ENCODE data around the gene SLC27A4. TPM values are rescaled to one million over a fixed set of nuclear protein-coding genes. Genes with fewer than 3 reads are reported as not detected.

The SLC27A4 gene
- total and polyA plus RNA-seq, 7 experiments from 2014 or later = 6.1 to 20.1 (median 10.1) TPM

DNA sequence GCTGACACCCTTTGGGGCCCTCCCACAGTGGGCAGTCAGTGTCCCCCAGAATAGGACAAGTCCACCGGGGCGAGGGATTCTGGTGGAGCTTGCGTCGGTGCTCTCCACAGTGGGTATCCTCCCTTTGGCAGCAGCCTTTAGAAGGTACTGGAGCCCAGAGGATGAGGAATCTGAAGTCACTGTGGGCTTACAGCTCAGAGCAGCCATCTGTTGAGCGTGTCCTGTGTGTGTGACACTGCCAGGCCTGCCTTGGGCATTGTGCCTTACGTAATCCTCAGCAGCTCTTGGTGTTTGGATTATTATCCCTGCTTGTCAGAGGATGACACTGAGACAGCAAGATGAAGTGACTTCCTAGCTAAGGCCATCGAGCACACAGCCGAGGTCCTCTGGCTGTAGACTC, 43.5 kb downstream of the SLC27A4 start:
- Mint-ChIP-seq H3K36me3 (peaks cover 3 to 41% (median 4%) of the 10 kb centered on the region in 5 donors), H3K4me1 (peaks cover 0 to 3% (median 0%) of the 10 kb centered on the region in 7 donors), H3K4me3 (no peak overlapping the region), H3K27me3 (no peaks in the 10 kb centered on the region), H3K27ac (no peak overlapping the region), H3K9me3 (no peaks in the 10 kb centered on the region)
- CTCF ChIA-PET = no interaction called here
- no peak for ATAC-seq
- Histone ChIP-seq H3K27ac (ENCODE audit: low read depth, low read length) (no peak overlapping the region), H3K9me3 (ENCODE audit: control insufficient read depth in 2 of 3, low read length in 3 of 3) (no peaks in the 10 kb centered on the region), H3K4me1 (ENCODE audit: control insufficient read depth in 2 of 2, insufficient read depth in 2 of 2, low read length in 2 of 2) (no peaks in the 10 kb centered on the region), H3K4me3 (ENCODE audit: low read length) (no peak overlapping the region), H3K36me3 (ENCODE audit: control insufficient read depth in 2 of 3, insufficient read depth in 3 of 3, low read length in 3 of 3) (peaks cover 12 to 93% (median 16%) of the 10 kb centered on the region in 3 experiments), H3K27me3 (ENCODE audit: control insufficient read depth in 2 of 2, insufficient read depth in 2 of 2, low read length in 2 of 2) (no peaks in the 10 kb centered on the region)
- intact Hi-C loops (cut with micrococcal nuclease) = no loop called here
- no peak for DNase-seq
- POLR2A ChIA-PET = no interaction called here

DNA sequence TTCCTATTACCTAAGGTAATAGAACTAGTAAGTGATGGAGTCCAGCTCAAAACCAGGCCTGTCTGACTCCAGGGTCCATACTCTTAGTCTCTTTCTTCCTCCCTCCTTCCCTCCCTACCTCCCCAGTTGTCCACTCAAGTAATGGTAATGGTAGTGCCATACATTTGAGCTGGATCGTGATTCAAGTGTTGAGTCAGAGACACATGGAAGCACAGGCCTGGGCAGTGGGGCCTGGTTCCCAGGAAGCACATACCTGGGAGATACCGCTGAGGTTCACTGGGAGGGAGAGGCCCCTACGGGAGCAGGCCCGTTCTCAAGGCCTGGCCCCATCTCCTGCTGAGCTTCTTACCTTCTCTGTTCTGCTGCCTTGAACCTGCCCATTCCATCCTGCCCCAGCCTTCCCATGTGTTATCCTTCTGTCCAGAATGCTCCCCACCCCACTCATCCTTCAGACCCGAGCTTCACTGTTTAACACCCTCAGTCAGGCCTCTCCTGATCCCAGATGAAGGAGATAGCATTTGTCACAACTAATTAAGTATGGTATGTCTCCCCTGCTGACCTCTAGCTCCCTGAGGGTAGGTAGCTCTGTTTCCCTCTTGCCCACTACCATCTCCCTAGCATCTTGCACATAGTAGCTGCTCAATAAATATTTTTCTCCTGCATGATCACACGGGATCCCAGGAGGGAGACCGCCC, 44.6 kb downstream of the SLC27A4 start:
- Histone ChIP-seq H3K27me3 (ENCODE audit: control insufficient read depth in 2 of 2, insufficient read depth in 2 of 2, low read length in 2 of 2) (no peaks in the 10 kb centered on the region), H3K4me3 (ENCODE audit: low read length) (no peak overlapping the region), H3K27ac (ENCODE audit: low read depth, low read length) (no peak overlapping the region), H3K9me3 (ENCODE audit: control insufficient read depth in 2 of 3, low read length in 3 of 3) (no peaks in the 10 kb centered on the region), H3K36me3 (ENCODE audit: control insufficient read depth in 2 of 3, insufficient read depth in 3 of 3, low read length in 3 of 3) (peaks cover 12 to 98% (median 24%) of the 10 kb centered on the region in 3 experiments), H3K4me1 (ENCODE audit: control insufficient read depth in 2 of 2, insufficient read depth in 2 of 2, low read length in 2 of 2) (no peaks in the 10 kb centered on the region)
- intact Hi-C loops (cut with micrococcal nuclease) = no loop called here
- Mint-ChIP-seq H3K36me3 (peaks cover 0 to 46% (median 4%) of the 10 kb centered on the region in 5 donors), H3K4me3 (no peak overlapping the region), H3K27me3 (no peaks in the 10 kb centered on the region), H3K27ac (peak overlapping the region in 1 of 9 donors; percentile 53), H3K4me1 (peaks cover 0 to 3% (median 0%) of the 10 kb centered on the region in 7 donors), H3K9me3 (no peaks in the 10 kb centered on the region)
- DNase-seq (no peak), ATAC-seq (no peak)
- ChIA-PET POLR2A (no interaction called here), CTCF (no interaction called here)

DNA sequence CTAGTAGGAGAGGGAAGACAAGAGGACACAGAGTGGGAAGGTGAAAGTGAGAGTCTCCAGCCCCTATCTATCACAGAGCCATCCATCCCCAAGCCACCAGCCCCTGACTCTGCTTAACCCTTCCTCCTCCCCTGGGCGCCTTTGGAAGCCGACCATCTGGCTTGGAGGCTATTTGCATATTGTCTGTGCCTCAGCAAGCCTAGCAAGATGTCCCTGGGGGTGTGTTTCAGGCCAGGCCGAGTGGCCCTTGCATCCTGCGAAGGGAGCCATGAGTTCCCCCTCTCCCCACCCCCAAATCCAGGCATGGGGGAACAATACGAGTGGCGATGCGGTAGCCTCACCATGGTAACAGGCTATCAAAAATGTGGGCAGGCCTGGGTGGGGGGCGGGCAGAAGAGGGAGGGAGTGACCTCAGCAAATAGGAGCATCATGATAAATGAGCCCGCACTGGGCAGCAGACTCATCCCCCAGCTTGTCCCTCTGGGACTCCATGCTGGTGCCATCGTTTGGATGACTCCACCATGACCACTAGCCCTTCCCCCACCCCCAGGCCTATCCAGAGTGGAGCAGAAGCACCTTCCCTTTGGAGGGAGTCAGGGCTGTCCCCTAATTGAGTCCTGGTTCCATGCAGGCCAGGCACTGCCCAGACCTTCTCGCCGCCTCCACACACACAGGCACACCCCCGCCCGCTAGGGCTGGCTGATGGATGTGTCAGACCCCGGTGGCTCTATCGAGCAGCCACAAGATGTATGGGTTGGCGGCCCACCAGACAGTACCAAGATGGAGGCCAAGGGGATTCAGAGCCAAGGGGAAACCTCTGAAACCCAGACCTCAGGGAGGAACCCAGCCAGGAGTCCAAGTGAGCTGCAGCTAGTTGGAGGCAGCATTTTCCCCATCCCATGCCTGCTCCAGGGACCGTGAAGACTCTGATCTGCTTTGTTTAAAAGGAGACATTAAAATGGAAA, 45.5 kb downstream of the SLC27A4 start:
- no peak for DNase-seq
- no peak for ATAC-seq
- H3K4me1 Mint-ChIP-seq = peaks cover 0 to 3% (median 0%) of the 10 kb centered on the region in 7 donors
- POLR2A ChIA-PET = no interaction called here
- H3K4me1 ChIP-seq (ENCODE audit: control insufficient read depth in 2 of 2, insufficient read depth in 2 of 2, low read length in 2 of 2) = no peaks in the 10 kb centered on the region
- intact Hi-C loops (cut with micrococcal nuclease) = no loop called here
- no peaks in the 10 kb centered on the region for H3K9me3 ChIP-seq (ENCODE audit: control insufficient read depth in 2 of 3, low read length in 3 of 3)
- CTCF ChIA-PET = no interaction called here
- peak overlapping the region in 1 of 9 donors; percentile 53 for H3K27ac Mint-ChIP-seq
- H3K36me3 Mint-ChIP-seq = peaks cover 0 to 48% (median 4%) of the 10 kb centered on the region in 5 donors
- no peak overlapping the region for H3K27ac ChIP-seq (ENCODE audit: low read depth, low read length)
- no peak overlapping the region for H3K4me3 Mint-ChIP-seq
- H3K9me3 Mint-ChIP-seq = no peaks in the 10 kb centered on the region
- no peaks in the 10 kb centered on the region for H3K27me3 ChIP-seq (ENCODE audit: control insufficient read depth in 2 of 2, insufficient read depth in 2 of 2, low read length in 2 of 2)
- no peaks in the 10 kb centered on the region for H3K27me3 Mint-ChIP-seq
- H3K4me3 ChIP-seq (ENCODE audit: low read length) = no peak overlapping the region
- peaks cover 12 to 98% (median 21%) of the 10 kb centered on the region in 3 experiments for H3K36me3 ChIP-seq (ENCODE audit: control insufficient read depth in 2 of 3, insufficient read depth in 3 of 3, low read length in 3 of 3)

DNA sequence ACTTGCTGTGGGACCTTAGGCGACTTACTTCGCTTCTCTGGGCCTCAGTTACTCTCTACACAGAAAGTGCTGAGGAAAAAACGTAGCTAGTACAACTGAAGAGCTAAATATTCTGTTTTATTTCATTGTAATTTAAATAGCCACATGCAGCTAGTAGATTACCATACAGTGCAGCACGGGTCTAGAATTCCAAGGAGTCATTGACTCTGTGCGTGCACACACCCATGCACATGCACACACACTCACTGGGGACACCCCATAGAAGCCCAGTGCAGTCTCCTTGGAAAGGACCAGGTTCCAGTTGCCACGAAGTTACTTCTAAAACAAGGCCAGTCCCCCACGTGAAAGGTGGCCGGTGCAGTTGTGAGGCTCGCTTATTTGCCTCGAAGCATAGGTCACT, 47.8 kb downstream of the SLC27A4 start:
- Histone ChIP-seq H3K27ac (ENCODE audit: low read depth, low read length) (no peak overlapping the region), H3K4me3 (ENCODE audit: low read length) (no peak overlapping the region), H3K9me3 (ENCODE audit: control insufficient read depth in 2 of 3, low read length in 3 of 3) (no peaks in the 10 kb centered on the region), H3K27me3 (ENCODE audit: control insufficient read depth in 2 of 2, insufficient read depth in 2 of 2, low read length in 2 of 2) (no peaks in the 10 kb centered on the region), H3K36me3 (ENCODE audit: control insufficient read depth in 2 of 3, insufficient read depth in 3 of 3, low read length in 3 of 3) (peaks cover 7 to 96% (median 18%) of the 10 kb centered on the region in 3 experiments), H3K4me1 (ENCODE audit: control insufficient read depth in 2 of 2, insufficient read depth in 2 of 2, low read length in 2 of 2) (no peaks in the 10 kb centered on the region)
- Mint-ChIP-seq H3K4me3 (no peak overlapping the region), H3K36me3 (peaks cover 2 to 52% (median 9%) of the 10 kb centered on the region in 5 donors), H3K27me3 (no peaks in the 10 kb centered on the region), H3K27ac (no peak overlapping the region), H3K9me3 (no peaks in the 10 kb centered on the region), H3K4me1 (no peaks in the 10 kb centered on the region)
- POLR2A ChIA-PET = interaction anchor here (1.5 kb wide), 1 partner anchor 12 kb away, joined by 3 read pairs; no protein-coding TSS in a partner anchor
- ATAC-seq (no peak), DNase-seq (no peak)
- CTCF ChIA-PET = no interaction called here
- intact Hi-C loops (cut with micrococcal nuclease) = no loop called here

DNA sequence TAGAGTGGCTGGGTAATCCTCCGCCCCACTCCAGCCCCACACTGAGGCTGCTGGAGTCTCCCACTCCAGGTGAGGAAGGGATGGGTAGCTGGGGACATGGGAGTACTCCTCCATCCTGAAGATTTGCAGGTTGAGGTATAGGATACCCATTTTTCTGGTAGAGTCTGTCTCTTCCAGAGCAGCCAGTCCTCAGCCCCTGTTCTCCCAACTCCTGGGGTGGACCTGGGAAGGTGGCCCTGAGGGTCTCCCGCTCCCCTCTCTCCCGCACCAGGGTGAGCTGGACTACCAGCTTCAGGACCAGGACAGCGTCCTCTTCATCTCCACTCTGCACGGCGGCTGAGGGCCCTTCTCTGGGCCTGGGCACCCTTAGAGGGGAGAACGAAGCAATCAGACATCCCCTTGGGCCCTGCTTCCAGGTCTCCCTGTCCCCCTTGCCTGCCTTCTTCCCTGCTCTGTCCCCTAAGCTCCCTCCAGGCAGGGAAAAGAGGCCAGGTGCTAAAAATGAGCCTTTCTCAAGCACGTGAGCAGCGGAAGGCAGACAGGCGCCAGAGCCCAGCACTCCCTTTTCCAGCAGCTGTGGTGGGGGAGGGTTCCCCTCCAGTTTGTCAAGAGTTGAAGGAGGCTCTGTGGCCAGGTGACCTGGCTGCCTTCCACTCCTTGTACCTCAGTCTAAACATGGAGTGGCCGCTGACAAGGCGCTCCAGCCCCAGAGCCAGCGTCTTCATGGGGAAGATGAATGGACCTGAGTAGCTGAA, 49.2 kb downstream of the SLC27A4 start:
- ATAC-seq (no peak), DNase-seq (no peak)
- Mint-ChIP-seq H3K36me3 (peaks cover 6 to 46% (median 9%) of the 10 kb centered on the region in 5 donors), H3K4me3 (no peak overlapping the region), H3K4me1 (no peaks in the 10 kb centered on the region), H3K27ac (no peak overlapping the region), H3K27me3 (no peaks in the 10 kb centered on the region), H3K9me3 (no peaks in the 10 kb centered on the region)
- intact Hi-C loops (cut with micrococcal nuclease) = no loop called here
- Histone ChIP-seq H3K27me3 (ENCODE audit: control insufficient read depth in 2 of 2, insufficient read depth in 2 of 2, low read length in 2 of 2) (no peaks in the 10 kb centered on the region), H3K36me3 (ENCODE audit: control insufficient read depth in 2 of 3, insufficient read depth in 3 of 3, low read length in 3 of 3) (peaks cover 7 to 91% (median 15%) of the 10 kb centered on the region in 3 experiments), H3K27ac (ENCODE audit: low read depth, low read length) (no peak overlapping the region), H3K9me3 (ENCODE audit: control insufficient read depth in 2 of 3, low read length in 3 of 3) (no peaks in the 10 kb centered on the region), H3K4me3 (ENCODE audit: low read length) (no peak overlapping the region), H3K4me1 (ENCODE audit: control insufficient read depth in 2 of 2, insufficient read depth in 2 of 2, low read length in 2 of 2) (no peaks in the 10 kb centered on the region)
- CTCF ChIA-PET = no interaction called here
- POLR2A ChIA-PET = no interaction called here

DNA sequence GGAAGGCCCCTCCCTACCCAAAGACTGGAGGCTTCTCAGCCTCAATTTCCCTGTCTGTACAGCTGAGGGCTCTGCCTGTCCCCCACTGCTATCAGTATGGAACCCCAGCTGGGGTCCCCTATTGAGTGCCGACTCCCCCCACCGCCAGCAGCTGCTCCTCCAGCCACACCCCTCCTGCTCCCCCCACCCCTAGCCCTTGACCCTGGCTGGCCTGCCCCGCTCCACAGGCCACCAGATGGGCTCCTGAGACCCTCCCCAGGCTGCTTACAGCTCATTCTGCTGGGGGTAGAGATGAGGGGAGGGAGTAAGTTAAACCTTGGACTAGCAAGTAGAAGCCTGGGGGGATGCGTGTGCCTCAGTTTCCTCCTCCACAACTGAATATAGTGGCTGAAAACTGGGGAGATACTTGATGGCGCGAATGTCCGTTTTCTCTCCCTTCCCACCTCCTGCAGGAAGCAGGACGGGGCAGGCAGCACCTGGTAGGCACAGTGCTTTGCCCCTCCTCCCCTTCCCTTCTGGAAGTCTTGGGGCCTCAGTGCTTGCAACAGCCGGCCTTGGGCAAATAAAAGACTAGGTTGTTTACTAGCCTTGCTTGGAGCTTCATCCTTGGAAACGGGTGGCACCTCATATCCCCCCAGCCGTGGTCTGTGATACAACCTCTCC, 50.0 kb downstream of the SLC27A4 start:
- no peaks in the 10 kb centered on the region for H3K4me1 ChIP-seq (ENCODE audit: control insufficient read depth in 2 of 2, insufficient read depth in 2 of 2, low read length in 2 of 2)
- ATAC-seq (no peak), DNase-seq (no peak)
- no peak overlapping the region for H3K27ac ChIP-seq (ENCODE audit: low read depth, low read length)
- no peaks in the 10 kb centered on the region for H3K27me3 ChIP-seq (ENCODE audit: control insufficient read depth in 2 of 2, insufficient read depth in 2 of 2, low read length in 2 of 2)
- H3K4me3 ChIP-seq (ENCODE audit: low read length) = no peak overlapping the region
- peaks cover 7 to 84% (median 15%) of the 10 kb centered on the region in 3 experiments for H3K36me3 ChIP-seq (ENCODE audit: control insufficient read depth in 2 of 3, insufficient read depth in 3 of 3, low read length in 3 of 3)
- Mint-ChIP-seq H3K27ac (peak overlapping the region in 1 of 9 donors; percentile 9), H3K4me3 (no peak overlapping the region), H3K9me3 (no peaks in the 10 kb centered on the region), H3K27me3 (no peaks in the 10 kb centered on the region), H3K36me3 (peaks cover 5 to 41% (median 9%) of the 10 kb centered on the region in 5 donors), H3K4me1 (no peaks in the 10 kb centered on the region)
- ChIA-PET CTCF (interaction anchor here (0.5 kb wide), 1 partner anchor 249 kb away, joined by 3 read pairs; no protein-coding TSS in a partner anchor), POLR2A (interaction anchor here (0.5 kb wide), 1 partner anchor 1436 kb away, joined by 4 read pairs; no protein-coding TSS in a partner anchor)
- intact Hi-C loops (cut with micrococcal nuclease) = no loop called here
- no peaks in the 10 kb centered on the region for H3K9me3 ChIP-seq (ENCODE audit: control insufficient read depth in 2 of 3, low read length in 3 of 3)

Data from naive thymus-derived CD4-positive, alpha-beta T cell (primary cell).